Body of pancreas (tissue), 4 donors: ENCODE measurements around the gene CAPRIN2.

Experiments used
- CTCF ChIP-seq, 7 experiments: fragments of 450-650 bp in 4 of 7; fragments of 200-600 bp in 3 of 7; sonication (generic) in 3 of 7; IDR thresholded peaks; one replicate each; pipeline ENCODE4 v1.5.1; 2016 to 2019; ENCODE audit warnings: antibody characterized with exemption in 7 of 7
- POLR2A ChIP-seq, 3 donors: fragments of 450-650 bp; IDR thresholded peaks; one replicate each; pipeline ENCODE4 v1.6.1; 2016; ENCODE audit warnings: antibody characterized with exemption in 3 of 3, mild to moderate bottlenecking in 2 of 3

DNA sequence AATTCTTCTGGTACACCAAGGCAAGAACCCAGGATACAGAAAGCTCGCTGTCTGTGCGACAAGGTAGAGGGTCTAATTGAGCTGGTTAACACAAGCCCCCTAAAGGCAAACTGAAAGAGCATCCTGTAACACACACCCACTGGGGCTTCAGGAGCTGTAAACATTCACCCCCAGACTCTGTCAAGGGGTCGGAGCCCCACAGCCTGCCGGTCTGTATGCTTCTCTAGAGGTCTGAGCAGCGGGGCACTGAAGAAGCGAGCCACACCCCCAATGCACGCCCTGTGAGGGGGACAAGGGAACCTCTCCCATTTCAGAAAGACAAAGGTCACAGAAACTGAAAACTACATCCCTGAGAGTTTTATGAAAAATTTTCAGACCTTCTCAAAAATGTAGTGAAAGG, 57.8 kb downstream of the CAPRIN2 start:
- TF ChIP-seq CTCF (IDR thresholded peaks at IDR 0.05) (no peak), POLR2A (IDR thresholded peaks at IDR 0.05) (no peak)
